Osteocyte (in vitro differentiated cells): ENCODE measurements around the gene DRC3. TPM values are rescaled to one million over a fixed set of nuclear protein-coding genes. Genes with fewer than 3 reads are reported as not detected.
A peak's percentile ranks its signal among the peaks of the same experiment; 100 is the strongest.

Source experiments
- DNase-seq: peaks from one replicate; pipeline ENCODE4 v3.0.0; 2021; ENCODE audit warnings: mixed read lengths; ENCODE audit not compliant: unreplicated experiment; ENCODE audit errors: extremely low spot score
- H3K27ac Mint-ChIP-seq: one replicate; pipeline ENCODE4 v1.8.0; 2021; ENCODE audit warnings: mild to moderate bottlenecking, mixed read lengths; ENCODE audit not compliant: unreplicated experiment
- H3K27me3 Mint-ChIP-seq: one replicate; pipeline ENCODE4 v1.8.0; 2021; ENCODE audit warnings: mixed read lengths; ENCODE audit not compliant: unreplicated experiment
- H3K36me3 Mint-ChIP-seq: one replicate; pipeline ENCODE4 v1.8.0; 2021; ENCODE audit warnings: mixed read lengths; ENCODE audit not compliant: unreplicated experiment
- H3K4me1 Mint-ChIP-seq: one replicate; pipeline ENCODE4 v1.8.0; 2021; ENCODE audit warnings: mixed read lengths; ENCODE audit not compliant: unreplicated experiment
- H3K4me3 Mint-ChIP-seq: one replicate; pipeline ENCODE4 v1.8.0; 2021; ENCODE audit warnings: mild to moderate bottlenecking, moderate library complexity, mixed read lengths; ENCODE audit not compliant: unreplicated experiment
- H3K9me3 Mint-ChIP-seq: one replicate; pipeline ENCODE4 v1.8.0; 2021; ENCODE audit warnings: mixed read lengths; ENCODE audit not compliant: unreplicated experiment
- total RNA-seq: library from RNA; stranded (reverse); gene quantifications from 2 replicates; pipeline ENCODE4 v1.2.1, GENCODE V29; 2021
- TF ChIP-seq, protein P1 (sequence below): fragments of 200-600 bp; sonication (generic); IDR thresholded peaks from 2 replicates; pipeline ENCODE4 v1.5.0; 2021; ENCODE audit warnings: antibody characterized with exemption, mild to moderate bottlenecking, moderate library complexity

Gene DRC3
- total RNA-seq, 1 donor from 2014 or later: 2.1 TPM

DNA sequence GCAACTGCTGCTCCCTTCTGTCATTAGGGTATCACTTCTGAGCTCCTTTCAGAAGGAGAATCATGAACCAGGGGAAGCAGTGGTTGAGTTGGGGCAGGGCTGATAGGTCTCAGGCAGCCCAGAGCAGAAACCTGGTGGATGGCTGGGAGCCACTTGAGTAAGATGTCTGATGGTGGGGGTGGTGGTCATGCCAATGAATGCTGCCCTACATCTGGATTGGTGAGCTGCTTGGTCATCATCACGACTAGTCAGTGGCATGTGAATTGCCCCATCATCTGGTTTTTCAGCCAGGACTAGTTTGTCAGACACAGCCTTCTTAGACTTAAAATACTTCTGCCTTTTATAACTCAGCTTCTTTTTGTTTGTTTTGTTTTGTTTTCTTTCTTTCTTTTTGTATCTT, 69.1 kb downstream of the DRC3 start:
- Mint-ChIP-seq H3K9me3 (no peaks in the 10 kb centered on the region), H3K4me1 (peaks cover 44% of the 10 kb centered on the region), H3K4me3 (peak overlapping the region; percentile 90), H3K27me3 (no peaks in the 10 kb centered on the region), H3K36me3 (peaks cover 2% of the 10 kb centered on the region), H3K27ac (no peak overlapping the region)
- no peak for DNase-seq
- TF ChIP-seq, protein P1, sequence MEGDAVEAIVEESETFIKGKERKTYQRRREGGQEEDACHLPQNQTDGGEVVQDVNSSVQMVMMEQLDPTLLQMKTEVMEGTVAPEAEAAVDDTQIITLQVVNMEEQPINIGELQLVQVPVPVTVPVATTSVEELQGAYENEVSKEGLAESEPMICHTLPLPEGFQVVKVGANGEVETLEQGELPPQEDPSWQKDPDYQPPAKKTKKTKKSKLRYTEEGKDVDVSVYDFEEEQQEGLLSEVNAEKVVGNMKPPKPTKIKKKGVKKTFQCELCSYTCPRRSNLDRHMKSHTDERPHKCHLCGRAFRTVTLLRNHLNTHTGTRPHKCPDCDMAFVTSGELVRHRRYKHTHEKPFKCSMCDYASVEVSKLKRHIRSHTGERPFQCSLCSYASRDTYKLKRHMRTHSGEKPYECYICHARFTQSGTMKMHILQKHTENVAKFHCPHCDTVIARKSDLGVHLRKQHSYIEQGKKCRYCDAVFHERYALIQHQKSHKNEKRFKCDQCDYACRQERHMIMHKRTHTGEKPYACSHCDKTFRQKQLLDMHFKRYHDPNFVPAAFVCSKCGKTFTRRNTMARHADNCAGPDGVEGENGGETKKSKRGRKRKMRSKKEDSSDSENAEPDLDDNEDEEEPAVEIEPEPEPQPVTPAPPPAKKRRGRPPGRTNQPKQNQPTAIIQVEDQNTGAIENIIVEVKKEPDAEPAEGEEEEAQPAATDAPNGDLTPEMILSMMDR: no peak

DNA sequence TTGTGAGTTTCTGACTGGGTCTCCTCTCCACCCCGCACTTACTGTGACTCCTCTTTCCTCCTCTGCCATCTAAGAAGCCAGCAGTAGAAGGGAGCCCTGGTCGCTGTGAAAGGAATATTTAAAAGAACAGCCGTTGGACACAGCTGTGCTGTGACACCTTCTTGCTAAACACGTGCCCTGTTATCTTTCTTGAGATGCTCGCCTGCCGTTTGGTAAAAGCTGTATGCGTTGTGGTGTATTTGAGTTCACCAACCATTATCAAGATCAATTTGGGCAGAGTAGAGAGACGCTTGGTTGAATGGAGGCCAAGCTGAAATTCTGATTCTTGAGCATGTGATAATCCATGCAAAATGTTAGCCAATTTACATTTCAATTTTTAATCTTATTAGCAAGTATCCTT, 70.3 kb downstream of the DRC3 start:
- no peak for DNase-seq
- Mint-ChIP-seq H3K27me3 (no peaks in the 10 kb centered on the region), H3K36me3 (peaks cover 8% of the 10 kb centered on the region), H3K9me3 (no peaks in the 10 kb centered on the region), H3K27ac (no peak overlapping the region), H3K4me1 (peaks cover 34% of the 10 kb centered on the region), H3K4me3 (no peak overlapping the region)
- TF ChIP-seq, protein P1: no peak

DNA sequence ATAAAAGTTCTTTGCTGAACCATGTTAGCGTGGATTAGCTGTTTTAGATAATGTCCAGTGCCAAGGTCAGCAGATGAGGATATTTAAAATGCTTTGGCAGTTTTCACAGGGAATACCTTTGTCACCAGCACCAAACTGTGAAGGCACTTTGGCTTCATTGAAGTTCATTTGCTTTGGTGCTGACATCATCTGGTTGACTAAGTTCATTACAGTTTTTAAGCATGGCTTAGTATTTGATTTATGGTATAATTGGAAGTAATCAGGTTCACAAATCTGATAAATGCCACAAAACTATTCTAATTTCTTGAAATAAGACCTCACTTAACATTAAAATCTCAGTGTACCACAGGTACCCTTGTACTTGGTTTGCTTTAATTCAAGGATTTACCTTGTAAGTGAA, 70.8 kb downstream of the DRC3 start:
- H3K4me3 Mint-ChIP-seq: no peak overlapping the region
- H3K36me3 Mint-ChIP-seq: peaks cover 8% of the 10 kb centered on the region
- H3K4me1 Mint-ChIP-seq: peaks cover 30% of the 10 kb centered on the region
- TF ChIP-seq, protein P1: peak; percentile 46
- no peak overlapping the region for H3K27ac Mint-ChIP-seq
- H3K9me3 Mint-ChIP-seq: no peaks in the 10 kb centered on the region
- no peaks in the 10 kb centered on the region for H3K27me3 Mint-ChIP-seq
- DNase-seq: no peak

DNA sequence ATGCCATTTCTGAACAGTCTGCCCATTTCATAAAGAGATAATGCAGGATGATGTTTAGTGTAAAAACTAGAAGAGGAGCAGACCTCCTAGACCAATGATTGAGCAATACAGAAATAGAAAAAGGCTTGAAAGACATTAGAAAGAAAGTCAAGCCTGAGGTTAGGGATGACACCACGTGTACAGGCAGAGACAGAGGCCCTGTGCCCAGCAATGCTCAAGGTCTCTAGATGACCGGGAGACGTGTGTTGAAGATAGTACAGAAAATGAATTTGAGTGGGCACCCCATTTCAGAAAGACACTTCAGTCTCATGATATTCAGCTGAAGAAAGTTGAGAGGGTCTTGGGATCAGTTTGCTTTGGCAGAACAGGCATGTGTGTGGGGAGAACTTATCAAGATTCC, 71.9 kb downstream of the DRC3 start:
- H3K4me3 Mint-ChIP-seq: no peak overlapping the region
- H3K9me3 Mint-ChIP-seq: no peaks in the 10 kb centered on the region
- no peak for DNase-seq
- H3K27me3 Mint-ChIP-seq: no peaks in the 10 kb centered on the region
- peaks cover 11% of the 10 kb centered on the region for H3K36me3 Mint-ChIP-seq
- H3K4me1 Mint-ChIP-seq: peaks cover 28% of the 10 kb centered on the region
- TF ChIP-seq, protein P1: no peak
- no peak overlapping the region for H3K27ac Mint-ChIP-seq

DNA sequence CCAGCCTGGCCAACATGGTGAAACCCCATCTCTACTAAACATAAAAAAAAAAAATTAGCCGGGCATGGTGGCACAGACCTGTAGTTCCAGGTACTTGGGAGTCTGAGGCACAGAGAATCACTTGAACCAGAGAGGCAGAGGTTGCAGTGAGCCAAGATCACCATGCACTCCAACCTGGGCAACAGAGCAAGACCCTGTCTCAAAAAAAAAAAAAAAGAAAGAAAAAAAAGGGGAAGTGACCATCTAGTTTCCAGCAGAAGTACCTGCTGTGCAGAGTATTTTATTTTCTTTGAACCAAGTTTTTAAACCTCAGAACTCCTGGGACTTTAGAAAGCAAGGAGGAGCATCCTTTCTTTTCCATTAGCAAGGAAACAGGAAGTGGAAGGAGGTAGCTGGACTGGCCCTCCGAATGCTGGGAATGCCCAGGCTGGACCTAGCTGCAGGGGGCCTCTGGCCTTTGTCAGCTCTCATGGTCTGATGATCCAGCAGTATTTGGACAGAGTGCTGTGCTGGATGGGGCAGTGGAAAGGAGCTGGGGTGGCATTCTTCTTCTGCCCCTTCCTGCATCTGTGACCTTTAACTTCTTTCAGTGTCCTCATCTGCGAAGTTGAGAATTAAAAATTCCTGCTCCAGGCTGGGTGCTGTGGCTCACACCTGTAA, 73.2 kb downstream of the DRC3 start:
- Mint-ChIP-seq H3K27me3 (no peaks in the 10 kb centered on the region), H3K4me1 (peaks cover 20% of the 10 kb centered on the region), H3K9me3 (no peaks in the 10 kb centered on the region), H3K36me3 (peaks cover 14% of the 10 kb centered on the region), H3K27ac (no peak overlapping the region), H3K4me3 (no peak overlapping the region)
- TF ChIP-seq, protein P1: no peak
- DNase-seq: no peak
